Measurements from ENCODE around the gene ZSCAN21. TPM values are rescaled to one million over a fixed set of nuclear protein-coding genes. Genes with fewer than 3 reads are reported as not detected.
"Not testable (repeated sequence)": the region's sequence is repeated elsewhere in the genome, so short reads cannot be mapped to it uniquely, and the experiment has no call there.

The ZSCAN21 gene
- total RNA-seq, 2 experiments from 2014 or later, result 2.0 to 2.7 TPM

DNA sequence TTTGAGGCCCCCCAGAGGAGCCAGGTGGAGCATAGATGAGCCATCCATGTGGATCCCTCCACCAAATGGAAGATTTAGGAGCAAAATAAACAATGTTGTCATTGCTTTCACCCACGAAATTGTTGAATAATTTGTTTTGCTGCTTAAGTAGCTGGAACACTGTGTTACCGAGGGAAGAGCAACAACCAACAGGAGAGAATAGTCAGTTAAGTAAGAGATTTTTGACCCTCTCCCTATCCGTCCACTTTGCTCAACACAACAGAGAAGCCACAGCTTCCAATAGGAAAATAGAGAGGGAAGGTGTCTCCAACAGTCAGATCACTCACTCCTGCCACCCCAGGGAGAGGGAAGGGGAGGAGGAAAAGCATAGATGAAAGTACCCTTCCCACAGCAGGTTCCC is 38.1 kb upstream of the ZSCAN21 start:
- CTCF ChIA-PET, result no interaction called here
- Mint-ChIP-seq H3K4me1 (ENCODE audit: low read depth) (peaks cover 16% of the 10 kb centered on the region), H3K36me3 (ENCODE audit: low read depth) (peaks cover 12% of the 10 kb centered on the region), H3K9me3 (no peaks in the 10 kb centered on the region), H3K27me3 (no peaks in the 10 kb centered on the region), H3K4me3 (no peak overlapping the region), H3K27ac (no peak overlapping the region)
- POLR2A ChIA-PET, result no interaction called here
- H3K36me3 ChIP-seq (ENCODE audit: insufficient read depth, low read length), result no peaks in the 10 kb centered on the region
- no peaks in the 10 kb centered on the region for H3K9me3 ChIP-seq (ENCODE audit: control insufficient read depth in 1 of 2, insufficient read depth in 1 of 2, low read length in 2 of 2)
- ATAC-seq (ENCODE audit: poor library complexity) (no peak), DNase-seq (no peak)
- peaks cover 20% of the 10 kb centered on the region for H3K4me1 ChIP-seq (ENCODE audit: insufficient read depth, low read length)
- intact Hi-C loops (cut with DNase I, micrococcal nuclease), result loop anchor here in 1 of 2 experiments (10.0 kb wide), 1 partner anchor 507 kb away; the partner anchor contains the start of genes ZKSCAN5 and ZNF394
- no peak for TF ChIP-seq CTCF (IDR thresholded peaks at IDR 0.05)
- no peak overlapping the region for H3K4me3 ChIP-seq (ENCODE audit: low read length)
- H3K27me3 ChIP-seq (ENCODE audit: control insufficient read depth in 1 of 2, insufficient read depth in 2 of 2, low read length in 2 of 2), result no peaks in the 10 kb centered on the region
- H3K27ac ChIP-seq (ENCODE audit: low read depth in 1 of 2, low read length in 2 of 2), result no peak overlapping the region

GRCh38 chr7:100012385-100013327 is 36.9 kb upstream of the ZSCAN21 start:
- peaks cover 23% of the 10 kb centered on the region for H3K4me1 ChIP-seq (ENCODE audit: insufficient read depth, low read length)
- Mint-ChIP-seq H3K27ac (peak overlapping the region; percentile 27), H3K36me3 (ENCODE audit: low read depth) (peaks cover 17% of the 10 kb centered on the region), H3K4me3 (peak overlapping the region; percentile 15), H3K4me1 (ENCODE audit: low read depth) (peaks cover 25% of the 10 kb centered on the region)
- H3K4me3 ChIP-seq (ENCODE audit: low read length); H3K36me3 ChIP-seq (ENCODE audit: insufficient read depth, low read length); POLR2A ChIA-PET; ATAC-seq (ENCODE audit: poor library complexity); H3K27me3 ChIP-seq (ENCODE audit: control insufficient read depth in 1 of 2, insufficient read depth in 2 of 2, low read length in 2 of 2); H3K27ac ChIP-seq (ENCODE audit: low read depth in 1 of 2, low read length in 2 of 2); DNase-seq; H3K9me3 Mint-ChIP-seq; H3K27me3 Mint-ChIP-seq; CTCF ChIA-PET; H3K9me3 ChIP-seq (ENCODE audit: control insufficient read depth in 1 of 2, insufficient read depth in 1 of 2, low read length in 2 of 2): not testable (repeated sequence)
- intact Hi-C loops (cut with DNase I, micrococcal nuclease), result loop anchor here in 1 of 2 experiments (10.0 kb wide), 1 partner anchor 508 kb away; the partner anchor contains the start of genes ZKSCAN5 and ZNF394

DNA sequence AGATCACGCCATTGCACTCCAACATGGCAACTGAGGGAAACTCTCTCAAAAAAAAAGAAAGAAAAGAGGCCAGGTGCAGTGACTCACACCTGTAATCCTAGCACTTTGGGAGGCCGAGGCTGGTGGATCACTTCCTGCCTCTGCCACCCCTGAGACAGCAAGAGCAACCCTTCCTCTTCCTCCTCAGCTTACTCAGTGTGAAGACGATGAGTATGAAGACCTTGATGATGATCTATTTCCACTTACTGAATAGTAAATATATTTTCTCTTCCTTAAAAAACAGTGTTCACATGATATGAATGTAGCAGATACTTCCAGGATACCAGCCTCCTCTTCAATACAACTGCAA is 36.3 kb upstream of the ZSCAN21 start:
- Mint-ChIP-seq H3K9me3 (no peaks in the 10 kb centered on the region), H3K4me3 (peak overlapping the region; percentile 15), H3K36me3 (ENCODE audit: low read depth) (peaks cover 23% of the 10 kb centered on the region), H3K27ac (peak overlapping the region; percentile 27), H3K27me3 (no peaks in the 10 kb centered on the region), H3K4me1 (ENCODE audit: low read depth) (peaks cover 31% of the 10 kb centered on the region)
- no peaks in the 10 kb centered on the region for H3K27me3 ChIP-seq (ENCODE audit: control insufficient read depth in 1 of 2, insufficient read depth in 2 of 2, low read length in 2 of 2)
- DNase-seq, result peak in 3 of 14 experiments; percentile 19 to 39 (median 26)
- peaks cover 23% of the 10 kb centered on the region for H3K4me1 ChIP-seq (ENCODE audit: insufficient read depth, low read length)
- no peak overlapping the region for H3K4me3 ChIP-seq (ENCODE audit: low read length)
- intact Hi-C loops (cut with DNase I, micrococcal nuclease), result loop anchor here in 1 of 2 experiments (10.0 kb wide), 1 partner anchor 509 kb away; the partner anchor contains the start of genes ZKSCAN5 and ZNF394
- H3K27ac ChIP-seq (ENCODE audit: low read depth in 1 of 2, low read length in 2 of 2), result no peak overlapping the region
- ChIA-PET CTCF (no interaction called here), POLR2A (interaction anchor here (0.7 kb wide), 2 partner anchors 72 to 94 kb away, joined by 3 to 4 read pairs; partner anchors contain the start of gene TRIM4)
- ATAC-seq (ENCODE audit: poor library complexity), result no peak
- TF ChIP-seq CTCF (IDR thresholded peaks at IDR 0.05), result no peak
- no peaks in the 10 kb centered on the region for H3K36me3 ChIP-seq (ENCODE audit: insufficient read depth, low read length)
- H3K9me3 ChIP-seq (ENCODE audit: control insufficient read depth in 1 of 2, insufficient read depth in 1 of 2, low read length in 2 of 2), result no peaks in the 10 kb centered on the region

All from CD4-positive, alpha-beta T cell (primary cell).